T-helper 22 cell (primary cell): Measurements from ENCODE around the gene VPS36.
A peak's percentile ranks its signal among the peaks of the same experiment; 100 is the strongest.
"Not testable (repeated sequence)": the region's sequence is repeated elsewhere in the genome, so short reads cannot be mapped to it uniquely, and the experiment has no call there.

Experiments
- DNase-seq: peaks from one replicate; pipeline ENCODE4 v3.0.0-alpha.2; 2020; ENCODE audit warnings: low read depth

VPS36 gene, protein sequence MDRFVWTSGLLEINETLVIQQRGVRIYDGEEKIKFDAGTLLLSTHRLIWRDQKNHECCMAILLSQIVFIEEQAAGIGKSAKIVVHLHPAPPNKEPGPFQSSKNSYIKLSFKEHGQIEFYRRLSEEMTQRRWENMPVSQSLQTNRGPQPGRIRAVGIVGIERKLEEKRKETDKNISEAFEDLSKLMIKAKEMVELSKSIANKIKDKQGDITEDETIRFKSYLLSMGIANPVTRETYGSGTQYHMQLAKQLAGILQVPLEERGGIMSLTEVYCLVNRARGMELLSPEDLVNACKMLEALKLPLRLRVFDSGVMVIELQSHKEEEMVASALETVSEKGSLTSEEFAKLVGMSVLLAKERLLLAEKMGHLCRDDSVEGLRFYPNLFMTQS

DNA sequence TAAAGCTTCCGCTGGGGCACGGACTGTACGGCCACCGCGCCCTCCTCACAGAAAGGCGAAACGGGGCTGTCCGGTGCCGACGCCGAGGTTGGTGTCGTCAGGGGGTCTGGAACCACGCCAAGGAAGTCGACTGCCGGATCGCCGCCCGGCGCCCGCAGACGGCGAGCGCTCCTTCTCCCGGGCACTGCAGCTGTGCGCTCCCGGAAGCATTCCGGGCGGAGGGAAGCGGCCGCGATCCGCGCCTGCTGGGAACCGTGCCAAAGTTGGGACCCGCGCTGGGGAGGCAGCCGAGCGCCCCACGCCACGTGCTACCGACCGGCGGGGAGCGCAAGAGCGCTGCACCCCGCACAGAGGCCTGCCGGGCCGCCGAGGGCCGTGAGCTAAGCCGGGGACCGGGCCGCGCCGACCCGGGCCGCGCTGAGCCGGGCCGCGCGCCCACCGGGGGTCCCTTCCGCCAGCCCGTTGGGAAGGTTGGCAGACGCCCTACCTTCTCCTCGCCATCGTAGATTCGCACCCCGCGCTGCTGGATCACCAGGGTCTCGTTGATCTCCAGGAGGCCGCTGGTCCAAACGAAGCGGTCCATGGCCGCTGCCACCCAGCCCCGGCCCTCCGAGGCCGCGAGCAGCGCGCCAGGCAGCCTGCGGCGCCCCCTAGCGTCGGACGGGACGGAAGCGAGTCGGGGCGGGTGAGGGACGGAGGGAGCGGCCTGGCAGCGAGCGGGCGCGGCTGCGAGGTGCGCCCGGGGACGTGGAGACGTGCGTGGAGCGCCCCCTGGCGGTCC, at the start of gene VPS36:
VPS36 (minus strand) TSS at position 623 of the 781 bp plus-strand sequence; CDS start at position 583, 40 bp downstream.
- DNase-seq, result peak; percentile 83

DNA sequence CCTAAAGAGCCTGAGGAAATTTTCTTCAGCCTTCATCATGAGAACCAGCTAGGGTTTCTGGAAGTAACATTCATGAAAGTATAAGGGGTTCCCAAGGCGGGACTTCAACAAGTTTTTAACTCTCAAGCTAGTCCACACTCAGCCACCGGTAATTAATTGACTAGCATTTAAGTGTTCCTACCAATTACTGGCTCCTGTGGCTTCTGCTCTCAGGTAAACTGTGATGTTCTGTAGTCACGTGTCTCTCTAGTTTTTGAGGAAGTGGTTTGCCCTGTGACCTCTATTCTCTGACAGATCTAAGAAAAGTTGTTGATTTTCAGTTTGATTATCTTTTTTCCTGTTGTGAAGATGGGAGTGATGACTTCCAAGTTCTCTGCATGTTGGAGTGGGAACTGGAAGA, 47.5 kb upstream of the VPS36 start:
- not testable (repeated sequence) for DNase-seq

DNA sequence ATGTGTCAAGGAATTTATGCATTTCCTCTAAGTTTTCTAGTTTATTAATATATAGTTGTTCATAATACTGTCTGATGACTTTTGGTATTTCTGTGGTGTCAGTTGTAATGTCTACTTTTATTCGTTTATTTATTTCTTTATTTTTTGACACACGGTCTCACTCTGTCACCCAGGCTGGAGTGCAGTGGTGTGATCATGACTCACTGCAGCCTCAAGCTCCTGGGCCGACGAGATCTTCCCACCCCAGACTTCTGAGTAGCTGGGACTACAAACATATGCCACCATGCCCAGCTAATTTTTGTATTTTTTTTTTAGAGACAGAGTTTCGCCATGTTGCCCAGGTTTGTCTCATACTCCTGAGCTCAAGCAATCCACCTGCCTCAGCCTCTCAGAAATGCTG, 43.8 kb upstream of the VPS36 start:
- not testable (repeated sequence) for DNase-seq

DNA sequence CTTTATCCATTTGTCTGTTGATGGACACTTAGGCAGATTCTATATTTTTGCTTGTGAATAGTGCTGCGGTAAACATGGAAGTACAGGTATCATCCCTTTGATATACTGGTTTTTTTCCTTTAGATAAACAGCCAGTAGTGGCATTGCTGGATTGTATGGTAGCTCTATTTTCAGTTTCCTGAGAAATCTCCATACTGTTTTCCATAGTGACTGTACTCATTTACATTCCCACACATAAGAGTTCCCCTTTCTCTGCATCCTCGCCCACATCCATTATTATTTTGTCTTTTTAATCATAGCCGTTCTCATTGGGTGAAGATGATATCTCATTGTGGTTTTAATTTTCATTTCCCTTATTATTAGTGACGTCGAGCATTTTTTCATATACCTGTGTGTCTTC, 40.6 kb upstream of the VPS36 start:
- not testable (repeated sequence) for DNase-seq

DNA sequence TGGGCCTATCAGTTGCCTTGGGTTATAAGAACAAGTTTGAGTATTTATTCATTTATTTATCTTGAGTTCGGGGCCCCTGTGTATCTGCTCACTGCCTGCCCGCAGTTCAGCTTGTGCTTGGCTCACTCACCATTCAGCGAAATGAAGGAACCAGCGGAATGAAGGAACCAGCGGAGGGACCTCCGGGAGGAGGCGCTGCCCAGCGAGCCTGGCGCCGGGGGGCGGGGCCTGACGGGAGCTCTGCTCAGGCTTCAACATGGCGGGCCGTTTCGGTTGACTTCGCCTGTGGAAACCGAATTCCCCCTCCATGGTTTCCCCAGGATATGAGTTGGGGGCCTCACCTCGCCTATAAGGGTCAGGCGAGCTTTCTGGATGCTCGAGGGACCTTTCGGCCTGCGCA, 38.3 kb upstream of the VPS36 start:
- DNase-seq, result not testable (repeated sequence)

DNA sequence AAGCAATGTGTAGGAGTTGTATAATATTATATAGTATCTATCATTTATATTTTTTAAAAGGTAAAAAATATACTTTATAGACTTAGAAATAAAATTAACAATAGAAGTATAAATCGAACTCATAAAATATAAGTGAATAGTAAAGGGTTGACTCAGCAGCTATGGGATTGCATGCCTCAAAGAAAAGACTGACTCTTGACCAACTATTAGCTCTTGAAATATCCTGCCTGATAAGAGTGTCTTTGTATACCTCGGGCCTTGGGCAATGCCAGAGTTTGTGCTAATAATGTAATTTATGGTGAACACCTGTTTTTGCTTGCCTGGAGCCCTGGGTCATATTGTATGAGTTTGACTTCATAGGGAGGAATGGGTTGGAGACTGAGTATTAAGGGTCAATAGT, 36.6 kb upstream of the VPS36 start:
- not testable (repeated sequence) for DNase-seq

DNA sequence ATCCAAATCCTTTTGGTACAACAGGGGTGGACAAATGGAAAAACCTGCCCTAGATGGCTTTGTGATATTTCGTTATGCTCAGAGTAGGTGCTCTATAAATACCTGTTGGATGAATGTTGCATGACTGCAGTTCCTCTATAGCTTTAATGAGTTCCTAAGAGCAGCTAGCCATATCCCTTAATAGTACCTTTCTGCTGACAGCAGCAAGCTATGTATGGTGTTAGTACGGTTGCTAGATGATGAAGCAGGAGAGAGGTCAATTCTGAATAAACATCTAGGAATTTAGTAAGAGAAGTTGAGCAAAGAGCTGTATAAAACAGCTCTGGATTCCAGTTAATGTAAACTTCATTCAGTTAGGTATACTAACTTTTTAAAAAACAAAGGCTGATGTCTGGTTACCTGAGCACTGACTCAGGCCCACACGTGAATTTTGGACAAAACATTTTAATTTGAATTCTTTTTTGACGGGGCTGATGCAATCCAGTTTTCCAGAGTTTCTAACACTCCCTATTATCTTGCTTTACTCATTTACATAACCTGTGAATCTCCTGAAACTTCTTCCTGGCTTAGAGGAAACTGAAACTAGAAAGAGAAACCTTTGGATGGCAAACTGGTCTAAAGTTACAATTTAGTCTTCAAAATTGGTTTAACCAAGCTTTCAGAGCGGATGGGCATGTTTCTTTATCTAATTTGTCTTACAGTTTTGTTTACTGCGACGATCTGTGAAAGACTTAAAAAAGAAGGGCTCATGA, 30.4 kb upstream of the VPS36 start:
- not testable (repeated sequence) for DNase-seq

DNA sequence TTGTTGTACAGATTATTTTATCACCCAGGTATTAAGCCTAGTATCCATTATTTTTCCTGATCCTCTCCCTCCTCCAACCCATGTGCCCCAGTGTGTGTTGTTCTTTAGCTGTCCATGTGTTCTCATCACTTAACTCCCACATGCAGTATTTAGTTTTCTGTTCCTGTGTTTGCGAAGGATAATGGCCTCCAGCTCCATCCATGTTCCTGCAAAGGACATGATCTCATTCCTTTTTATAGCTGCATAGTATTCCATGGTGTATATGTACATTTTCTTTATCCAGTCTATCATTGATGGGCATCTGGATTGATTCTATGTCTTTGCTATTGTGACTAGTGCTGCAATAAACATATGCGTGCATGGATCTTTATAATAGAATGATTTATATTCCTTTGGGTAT, 18.1 kb upstream of the VPS36 start:
- not testable (repeated sequence) for DNase-seq

DNA sequence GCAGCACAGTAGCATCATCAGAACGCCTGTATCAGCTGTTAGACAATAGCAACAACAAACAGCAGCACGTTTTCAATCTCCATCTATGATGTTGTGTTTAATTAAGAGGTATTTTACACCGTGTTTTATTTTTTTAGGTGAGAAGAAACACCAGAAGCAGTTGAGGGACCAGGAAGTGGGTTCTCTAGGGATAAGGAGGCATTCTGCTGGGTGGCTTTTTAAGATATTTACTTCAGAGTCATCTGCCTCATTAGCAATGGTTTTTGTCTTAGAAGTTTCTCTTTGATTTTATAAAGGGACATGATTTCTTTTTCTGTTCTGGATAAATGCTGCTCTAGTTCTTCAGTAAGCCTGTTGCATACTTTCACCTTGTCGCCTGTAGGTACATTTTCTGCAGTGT, 13.1 kb upstream of the VPS36 start:
- no peak for DNase-seq

DNA sequence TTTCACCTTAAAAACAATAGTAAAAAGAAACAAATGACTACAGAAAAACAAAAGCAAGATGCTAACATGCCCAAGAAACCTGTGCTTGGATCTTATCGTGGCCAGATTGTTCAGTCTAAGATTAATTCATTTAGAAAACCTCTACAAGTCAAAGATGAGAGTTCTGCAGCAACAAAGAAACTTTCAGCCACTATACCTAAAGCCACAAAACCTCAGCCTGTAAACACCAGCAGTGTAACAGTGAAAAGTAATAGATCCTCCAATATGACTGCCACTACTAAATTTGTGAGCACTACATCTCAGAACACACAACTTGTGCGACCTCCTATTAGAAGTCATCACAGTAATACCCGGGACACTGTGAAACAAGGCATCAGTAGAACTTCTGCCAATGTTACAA, 10.8 kb upstream of the VPS36 start:
- no peak for DNase-seq

DNA sequence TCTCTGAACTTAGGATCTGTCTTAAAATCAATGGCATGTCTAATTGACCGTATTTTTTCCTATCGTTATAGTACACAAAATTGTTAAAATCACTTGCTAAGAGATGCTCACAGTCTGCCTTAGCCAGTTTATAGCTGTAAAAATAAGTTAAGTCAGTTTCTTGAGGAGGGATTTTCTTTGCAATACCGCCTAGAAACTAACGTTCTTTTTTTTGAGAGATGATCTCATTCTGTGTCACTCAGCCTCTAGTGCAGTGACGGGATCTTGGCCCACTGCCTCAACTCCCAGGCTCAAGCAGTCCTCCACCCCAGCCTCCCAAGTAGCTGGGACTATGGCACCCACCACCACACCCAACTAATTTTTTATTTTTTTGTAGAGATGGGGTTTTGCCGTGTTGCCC, 9.2 kb upstream of the VPS36 start:
- DNase-seq, result no peak

DNA sequence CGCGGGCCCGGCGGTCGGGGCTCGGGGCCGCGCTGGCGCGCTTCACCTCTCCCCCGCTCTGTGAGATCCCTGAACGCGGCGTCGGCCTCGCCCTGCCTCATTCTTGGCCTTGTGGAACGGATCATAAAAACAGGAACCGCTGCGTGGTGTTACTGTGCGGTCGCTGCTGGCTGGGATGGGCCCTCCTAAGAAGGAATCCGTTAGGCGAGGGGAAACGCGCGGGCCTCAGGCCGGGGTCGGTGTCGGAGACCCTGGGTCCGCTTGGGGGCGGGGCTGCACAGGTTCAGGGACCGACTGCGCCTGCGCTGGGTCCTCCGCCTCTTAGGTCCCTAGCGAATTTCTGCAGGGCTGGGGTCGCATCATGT, 5.2 kb upstream of the VPS36 start:
- DNase-seq, result peak; percentile 61

DNA sequence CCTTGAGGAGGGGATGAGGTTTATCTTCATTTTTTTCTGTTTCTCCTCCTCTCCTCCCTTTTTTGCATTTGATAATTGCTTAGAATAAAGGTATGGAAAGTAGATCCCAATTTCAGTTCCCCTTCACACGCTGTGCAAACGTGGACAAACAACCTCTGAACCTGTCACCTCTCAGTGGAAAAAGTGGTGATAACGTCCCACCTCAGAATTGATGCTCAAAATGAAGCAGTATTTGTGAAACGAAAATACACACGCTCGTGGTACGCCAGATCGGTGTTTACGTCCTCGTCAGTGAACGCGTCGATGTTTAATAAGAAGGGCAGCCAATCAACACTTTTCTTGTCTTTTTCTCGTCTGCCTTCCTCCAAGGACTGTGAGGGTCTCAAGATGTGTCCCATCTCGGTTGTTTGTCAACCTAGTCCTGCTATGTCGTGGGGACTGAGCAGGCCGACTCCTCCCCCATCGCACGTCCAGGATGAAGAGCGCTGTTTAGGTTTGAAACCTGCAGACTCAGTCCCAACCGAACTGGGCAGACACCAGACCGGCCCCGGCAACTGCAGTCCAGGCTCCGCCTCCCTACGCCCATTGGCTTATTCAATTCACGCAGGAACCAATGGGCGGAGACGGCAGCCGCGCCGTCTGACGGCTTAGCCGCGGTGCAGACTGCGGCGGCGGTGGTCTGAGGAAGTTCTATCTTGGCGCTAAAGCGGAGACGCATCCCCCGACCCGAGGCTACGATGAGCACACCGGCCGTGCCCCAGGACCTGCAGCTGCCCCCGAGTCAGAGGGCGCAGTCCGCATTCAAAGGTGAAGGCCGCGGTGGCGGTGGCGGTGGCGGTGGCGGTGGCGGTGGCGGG, 4.6 kb upstream of the VPS36 start, which contains the start of gene CKAP2:
CKAP2 (plus strand) TSS at position 659 of the 857 bp plus-strand sequence; CDS start at position 738, 79 bp downstream.
- peak; percentile 85 for DNase-seq

DNA sequence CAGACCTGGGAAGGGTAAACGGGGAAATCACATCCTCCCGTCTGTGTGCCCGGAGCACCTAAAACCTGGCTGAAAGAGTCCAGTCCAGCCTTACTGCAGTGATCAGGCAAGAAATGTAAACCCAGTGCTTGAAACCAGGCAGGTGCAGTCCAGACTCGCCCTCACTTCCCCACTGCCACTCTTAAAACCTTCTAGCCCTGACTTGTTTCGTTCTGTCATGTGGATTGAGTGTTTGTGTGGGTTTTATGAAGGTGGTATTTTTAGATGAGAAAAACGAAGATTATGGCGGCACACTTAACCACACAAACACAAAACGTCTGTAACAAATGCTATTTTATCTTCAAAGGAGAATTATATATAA, 4.0 kb upstream of the VPS36 start:
- DNase-seq, result no peak

DNA sequence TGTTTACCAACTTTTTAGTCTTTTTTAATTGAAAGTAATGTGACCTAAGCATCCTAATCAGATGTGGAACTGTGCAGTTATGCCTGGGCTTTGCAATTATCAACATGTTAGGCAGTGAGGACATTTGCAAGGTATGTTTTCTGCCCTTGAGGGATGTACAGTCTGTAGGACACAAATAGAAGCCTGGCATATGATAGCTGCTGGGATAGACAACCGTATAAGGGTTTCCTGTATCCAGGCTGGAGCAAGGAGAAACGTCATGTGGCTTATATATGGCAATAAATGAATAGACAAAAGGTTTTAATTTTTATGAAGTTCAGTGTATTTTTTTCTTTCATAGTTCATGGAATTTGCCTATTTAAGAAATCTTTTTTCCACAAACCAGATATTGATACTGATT, 2.0 kb upstream of the VPS36 start:
- DNase-seq, result no peak

DNA sequence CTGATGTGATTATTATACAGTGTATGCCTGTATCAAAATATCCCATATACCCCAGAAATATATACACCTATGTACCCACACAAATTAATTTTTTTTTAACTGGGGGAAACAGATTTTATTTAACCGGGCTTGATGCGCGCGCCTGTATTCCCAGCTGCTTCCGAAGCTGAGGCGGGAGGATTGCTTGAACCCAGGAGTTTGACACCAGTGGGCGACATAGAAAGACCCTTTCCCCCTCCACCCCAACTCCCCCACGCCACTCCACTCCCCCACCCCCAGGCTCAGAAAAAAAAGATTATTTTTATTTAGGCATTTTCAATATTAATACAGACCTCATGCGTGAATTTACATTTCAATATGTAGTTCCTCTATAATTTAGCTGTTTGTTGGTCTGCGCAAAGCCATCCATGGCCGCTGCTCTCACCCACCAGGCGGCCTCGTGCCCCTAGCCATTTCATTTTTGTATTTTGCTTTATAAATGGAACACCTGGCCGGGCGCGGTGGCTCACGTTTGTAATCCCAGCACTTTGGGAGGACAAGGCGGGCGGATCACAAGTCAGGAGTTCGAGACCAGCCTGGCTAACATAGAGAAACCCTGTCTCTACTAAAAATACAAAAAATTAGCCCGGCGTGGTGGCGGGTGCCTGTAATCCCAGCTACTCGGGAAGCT, 836 bp upstream of the VPS36 start:
- no peak for DNase-seq

DNA sequence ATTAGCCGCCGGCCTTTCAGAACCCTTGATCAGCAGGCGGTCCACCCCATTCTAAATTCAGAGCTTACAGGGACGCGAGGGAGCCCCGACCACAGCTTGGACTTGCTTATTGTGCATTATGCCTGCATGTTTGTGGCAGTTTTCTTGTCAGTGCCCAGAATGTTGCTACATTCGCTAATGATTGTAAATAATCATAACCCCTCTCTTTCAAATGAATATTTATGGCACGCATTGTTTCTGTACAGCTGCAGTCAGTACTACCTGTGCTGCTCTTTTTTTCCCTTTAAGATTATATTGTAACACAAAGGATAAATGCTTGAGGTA, 321 bp upstream of the VPS36 start:
- no peak for DNase-seq

DNA sequence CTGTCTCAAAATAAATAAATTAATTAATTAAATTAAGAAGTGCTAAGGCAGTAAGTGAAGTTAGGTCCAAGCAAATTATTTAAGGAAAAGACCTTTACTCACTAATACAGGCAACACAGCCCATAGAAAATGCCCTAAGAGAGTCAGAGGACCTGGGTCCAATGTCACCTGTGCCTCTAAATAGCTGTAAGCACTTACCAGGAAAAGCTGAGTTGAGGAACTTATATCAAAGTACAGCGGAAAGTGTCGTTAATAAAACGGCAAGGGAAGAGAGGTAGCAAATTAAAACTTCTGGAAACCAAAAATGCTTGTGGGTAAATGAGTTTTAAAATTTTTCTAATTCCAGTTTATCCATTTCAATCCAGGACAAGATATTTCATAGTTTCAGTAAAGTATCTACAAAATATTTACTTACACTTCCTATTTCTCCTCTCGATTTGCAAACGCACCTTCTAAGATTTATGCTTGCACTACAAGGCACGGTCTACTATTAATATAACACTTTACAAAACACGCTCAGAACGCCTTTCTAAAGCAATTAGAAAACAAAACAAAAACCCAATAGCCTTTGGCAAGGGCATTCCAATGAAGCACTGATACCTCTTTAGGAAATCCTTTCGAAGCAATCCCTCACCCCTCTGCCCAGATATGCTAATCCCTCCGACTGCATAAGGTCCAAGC, 963 bp downstream of the VPS36 start:
- no peak for DNase-seq

DNA sequence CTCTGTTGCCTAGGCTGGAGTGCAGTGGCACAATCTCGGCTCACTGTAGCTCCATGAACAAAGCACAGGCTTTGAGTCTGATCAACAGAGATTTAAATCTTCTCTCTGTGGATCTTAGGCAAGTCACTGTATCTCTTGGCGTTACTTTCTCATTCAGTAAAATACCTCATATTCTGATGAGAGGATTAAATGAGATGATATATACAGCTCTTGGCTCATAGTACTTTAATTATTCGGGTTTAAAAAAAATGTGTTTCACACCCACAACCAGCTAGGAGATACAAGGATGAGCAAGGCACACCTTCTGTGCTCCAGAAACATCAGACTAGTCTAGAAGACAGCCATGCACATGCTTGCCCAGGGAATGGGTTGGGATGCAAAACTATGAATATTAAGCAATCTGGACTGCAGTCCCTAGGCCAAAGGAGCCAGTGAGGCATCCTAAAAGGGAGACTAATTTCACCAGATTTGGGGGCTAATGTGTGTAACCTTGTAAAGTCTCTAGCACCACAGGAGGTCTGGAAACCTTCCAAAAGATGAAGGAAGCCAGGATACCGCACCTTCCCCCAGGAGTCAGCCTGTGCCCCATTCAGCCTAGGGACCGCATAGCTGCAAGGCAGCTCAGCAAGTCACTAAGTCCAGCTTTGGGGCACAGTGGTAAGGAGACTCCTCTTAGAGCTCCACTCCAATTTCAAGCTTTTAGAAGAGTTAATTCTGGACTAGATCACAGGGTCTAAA, 2.5 kb downstream of the VPS36 start:
- no peak for DNase-seq

DNA sequence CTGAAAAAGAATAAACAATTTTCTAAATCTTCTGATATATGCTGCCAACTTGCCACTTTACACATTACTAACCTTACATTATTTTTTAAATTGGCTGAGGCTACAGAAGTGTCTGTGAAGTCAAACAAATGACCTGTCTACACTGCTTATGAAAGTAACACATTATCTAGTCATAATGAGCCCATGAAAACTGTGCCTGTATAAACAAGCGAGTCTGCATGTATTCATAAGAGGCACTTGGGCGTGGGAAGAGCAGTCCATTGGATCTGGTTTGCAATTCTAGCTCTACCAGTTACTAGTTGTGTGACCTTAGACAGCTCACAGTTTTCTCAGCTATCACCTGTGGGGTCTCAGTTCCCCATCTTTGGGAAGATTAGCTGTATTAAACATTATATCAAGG, 3.1 kb downstream of the VPS36 start:
- DNase-seq, result no peak
